SK-N-SH treated with all-trans-retinoic acid at 6 μM for 48 hours (cell line): ENCODE measurements around the gene ARHGEF16.

Experiments
- ARNTL ChIP-seq: fragments of 450-650 bp; formaldehyde crosslinking; IDR thresholded peaks from 2 replicates; pipeline ENCODE4 v1.5.0; 2020; ENCODE audit warnings: low read depth, mild to moderate bottlenecking, moderate library complexity, borderline replicate concordance
- CREB5 ChIP-seq: fragments of 250-450 bp; sonication (Bioruptor Pico); IDR thresholded peaks from 2 replicates; pipeline ENCODE4 v1.5.1; 2020; ENCODE audit warnings: low read depth, mild to moderate bottlenecking, moderate library complexity
- OSR1 ChIP-seq: fragments of 250-450 bp; sonication (Bioruptor Pico); IDR thresholded peaks from 2 replicates; pipeline ENCODE4 v1.8.0; 2022; ENCODE audit warnings: moderate library complexity, mild to moderate bottlenecking, inconsistent platforms
- POU6F1 ChIP-seq: fragments of 250-450 bp; sonication (Bioruptor Pico); IDR thresholded peaks from 2 replicates; pipeline ENCODE4 v1.8.0; 2021; ENCODE audit warnings: low read depth, mild to moderate bottlenecking, moderate library complexity, borderline replicate concordance
- PPARA ChIP-seq: fragments of 250-450 bp; sonication (Bioruptor Pico); IDR thresholded peaks from 2 replicates; pipeline ENCODE4 v1.5.0; 2020; ENCODE audit warnings: mild to moderate bottlenecking, borderline replicate concordance
- RARB ChIP-seq: fragments of 250-450 bp; sonication (Bioruptor Pico); IDR thresholded peaks from 2 replicates; pipeline ENCODE4 v1.8.0; 2021; ENCODE audit warnings: mild to moderate bottlenecking, moderate library complexity
- SNAI2 ChIP-seq: fragments of 250-450 bp; sonication (Bioruptor Pico); IDR thresholded peaks from 2 replicates; pipeline ENCODE4 v1.5.0; 2020; ENCODE audit warnings: mild to moderate bottlenecking, moderate library complexity
- TSHZ2 ChIP-seq: fragments of 250-450 bp; sonication (Bioruptor Pico); IDR thresholded peaks from 2 replicates; pipeline ENCODE4 v1.5.0; 2020; ENCODE audit warnings: mild to moderate bottlenecking, moderate library complexity
- ZC3H10 ChIP-seq: fragments of 250-450 bp; sonication (Bioruptor Pico); IDR thresholded peaks from 2 replicates; pipeline ENCODE4 v1.5.1; 2021; ENCODE audit warnings: mild to moderate bottlenecking, moderate library complexity
- ZNF565 ChIP-seq: fragments of 450-650 bp; formaldehyde crosslinking; conservative IDR thresholded peaks from 2 replicates; pipeline ENCODE4 v1.5.0; 2020; ENCODE audit warnings: low read depth, mild to moderate bottlenecking, moderate library complexity
- TF ChIP-seq, protein P1 (sequence below): fragments of 250-450 bp; sonication (Bioruptor Pico); IDR thresholded peaks from 2 replicates; pipeline ENCODE4 v1.8.0; 2020; ENCODE audit warnings: mild to moderate bottlenecking, moderate library complexity, borderline replicate concordance
- TF ChIP-seq, protein P2 (sequence below): fragments of 250-450 bp; sonication (Bioruptor Pico); IDR thresholded peaks from 2 replicates; pipeline ENCODE4 v1.5.1; 2021; ENCODE audit warnings: mild to moderate bottlenecking, moderate library complexity

GRCh38 chr1:3514404-3514803 is 59.9 kb downstream of the ARHGEF16 start:
- TF ChIP-seq, protein P1, sequence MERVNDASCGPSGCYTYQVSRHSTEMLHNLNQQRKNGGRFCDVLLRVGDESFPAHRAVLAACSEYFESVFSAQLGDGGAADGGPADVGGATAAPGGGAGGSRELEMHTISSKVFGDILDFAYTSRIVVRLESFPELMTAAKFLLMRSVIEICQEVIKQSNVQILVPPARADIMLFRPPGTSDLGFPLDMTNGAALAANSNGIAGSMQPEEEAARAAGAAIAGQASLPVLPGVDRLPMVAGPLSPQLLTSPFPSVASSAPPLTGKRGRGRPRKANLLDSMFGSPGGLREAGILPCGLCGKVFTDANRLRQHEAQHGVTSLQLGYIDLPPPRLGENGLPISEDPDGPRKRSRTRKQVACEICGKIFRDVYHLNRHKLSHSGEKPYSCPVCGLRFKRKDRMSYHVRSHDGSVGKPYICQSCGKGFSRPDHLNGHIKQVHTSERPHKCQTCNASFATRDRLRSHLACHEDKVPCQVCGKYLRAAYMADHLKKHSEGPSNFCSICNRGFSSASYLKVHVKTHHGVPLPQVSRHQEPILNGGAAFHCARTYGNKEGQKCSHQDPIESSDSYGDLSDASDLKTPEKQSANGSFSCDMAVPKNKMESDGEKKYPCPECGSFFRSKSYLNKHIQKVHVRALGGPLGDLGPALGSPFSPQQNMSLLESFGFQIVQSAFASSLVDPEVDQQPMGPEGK (CRISPR knock-in tag) = no peak
- TF ChIP-seq SNAI2 (no peak), RARB (no peak), ZNF565 (CRISPR knock-in tag) (no peak), PPARA (no peak), CREB5 (CRISPR knock-in tag) (no peak), OSR1 (CRISPR knock-in tag) (no peak), ARNTL (no peak), POU6F1 (no peak), TSHZ2 (CRISPR knock-in tag) (no peak), ZC3H10 (CRISPR knock-in tag) (no peak)
- TF ChIP-seq, protein P2, sequence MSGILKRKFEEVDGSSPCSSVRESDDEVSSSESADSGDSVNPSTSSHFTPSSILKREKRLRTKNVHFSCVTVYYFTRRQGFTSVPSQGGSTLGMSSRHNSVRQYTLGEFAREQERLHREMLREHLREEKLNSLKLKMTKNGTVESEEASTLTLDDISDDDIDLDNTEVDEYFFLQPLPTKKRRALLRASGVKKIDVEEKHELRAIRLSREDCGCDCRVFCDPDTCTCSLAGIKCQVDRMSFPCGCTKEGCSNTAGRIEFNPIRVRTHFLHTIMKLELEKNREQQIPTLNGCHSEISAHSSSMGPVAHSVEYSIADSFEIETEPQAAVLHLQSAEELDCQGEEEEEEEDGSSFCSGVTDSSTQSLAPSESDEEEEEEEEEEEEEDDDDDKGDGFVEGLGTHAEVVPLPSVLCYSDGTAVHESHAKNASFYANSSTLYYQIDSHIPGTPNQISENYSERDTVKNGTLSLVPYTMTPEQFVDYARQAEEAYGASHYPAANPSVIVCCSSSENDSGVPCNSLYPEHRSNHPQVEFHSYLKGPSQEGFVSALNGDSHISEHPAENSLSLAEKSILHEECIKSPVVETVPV (CRISPR knock-in tag) = no peak
